GM21381 (cell line): ENCODE data around the gene HACL1.

Experiments used
- ATAC-seq: cut with Tn5 transposase; IDR thresholded peaks from one replicate; pipeline ENCODE4 v1.9.1; 2021; ENCODE audit warnings: mild to moderate bottlenecking, moderate library complexity; ENCODE audit not compliant: unreplicated experiment

Gene HACL1

GRCh38 chr3:15531346-15531745 is 70.0 kb downstream of the HACL1 start:
- no peak for ATAC-seq

- no peak for ATAC-seq
These were observed 72.4 kb downstream of the HACL1 start for GRCh38 chr3:15528854-15529537.

- no peak for ATAC-seq
These were observed 74.3 kb downstream of the HACL1 start for GRCh38 chr3:15527031-15527459.

GRCh38 chr3:15525790-15526189 is 75.6 kb downstream of the HACL1 start:
- ATAC-seq, result no peak

GRCh38 chr3:15523660-15524417 is 77.5 kb downstream of the HACL1 start:
- no peak for ATAC-seq

GRCh38 chr3:15522016-15522415 is 79.4 kb downstream of the HACL1 start:
- ATAC-seq, result no peak

GRCh38 chr3:15521573-15521965 is 79.8 kb downstream of the HACL1 start, which contains the start of gene COLQ:
Gene COLQ (minus strand): TSS chr3:15521706. CDS start chr3:15521625, 81 bp downstream.
- no peak for ATAC-seq

GRCh38 chr3:15520804-15521572 is 80.4 kb downstream of the HACL1 start:
- ATAC-seq, result no peak

GRCh38 chr3:15520185-15520584 is 81.2 kb downstream of the HACL1 start:
- ATAC-seq, result no peak

- ATAC-seq, result no peak
These were observed 82.3 kb downstream of the HACL1 start for GRCh38 chr3:15519096-15519495.

- no peak for ATAC-seq
These were observed 86.6 kb downstream of the HACL1 start for GRCh38 chr3:15514663-15515340.

- ATAC-seq, result no peak
These were observed 87.3 kb downstream of the HACL1 start for GRCh38 chr3:15513810-15514662.

GRCh38 chr3:15513116-15513515 is 88.3 kb downstream of the HACL1 start:
- ATAC-seq, result no peak

- no peak for ATAC-seq
These were observed 89.2 kb downstream of the HACL1 start for GRCh38 chr3:15512166-15512565.

- ATAC-seq, result no peak
These were observed 90.2 kb downstream of the HACL1 start for GRCh38 chr3:15511156-15511555.
